Stimulated activated memory B cell treated with anti-CD40 and anti-IgM and Interleukin-4, amounts not matched to agents 10 μg/mL and 1 μg/mL and 100 μg/mL, for 72 hours (primary cell): Measurements from ENCODE around the gene ATXN2.
A peak's percentile ranks its signal among the peaks of the same experiment; 100 is the strongest.

Source experiments
- ATAC-seq: fragments of 150-1000 bp; cut with Tn5 transposase; 2 replicates; pipeline ENCODE4 v1.10.0; 2021
- H3K27ac Mint-ChIP-seq: one replicate; pipeline ENCODE4 v1.8.0; 2022; ENCODE audit warnings: mild to moderate bottlenecking, mixed read lengths
- H3K27me3 Mint-ChIP-seq: one replicate; pipeline ENCODE4 v1.8.0; 2022; ENCODE audit warnings: mixed read lengths
- H3K36me3 Mint-ChIP-seq: one replicate; pipeline ENCODE4 v1.8.0; 2022; ENCODE audit warnings: mixed read lengths
- H3K4me1 Mint-ChIP-seq: one replicate; pipeline ENCODE4 v1.8.0; 2022; ENCODE audit warnings: mixed read lengths
- H3K4me3 Mint-ChIP-seq: one replicate; pipeline ENCODE4 v1.8.0; 2022; ENCODE audit warnings: mild to moderate bottlenecking, moderate library complexity, mixed read lengths
- H3K9me3 Mint-ChIP-seq: one replicate; pipeline ENCODE4 v1.8.0; 2022; ENCODE audit warnings: mixed read lengths

Gene ATXN2

GRCh38 chr12:111445726-111446581, 153.2 kb downstream of the ATXN2 start:
- H3K27ac Mint-ChIP-seq: peak overlapping the region; percentile 88
- no peaks in the 10 kb centered on the region for H3K27me3 Mint-ChIP-seq
- peak overlapping the region; percentile 42 for H3K4me3 Mint-ChIP-seq
- H3K36me3 Mint-ChIP-seq: peaks cover 59% of the 10 kb centered on the region
- ATAC-seq: no peak
- peaks cover 92% of the 10 kb centered on the region for H3K4me1 Mint-ChIP-seq
- no peaks in the 10 kb centered on the region for H3K9me3 Mint-ChIP-seq

GRCh38 chr12:111444925-111445725, 154.0 kb downstream of the ATXN2 start:
- Mint-ChIP-seq H3K36me3 (peaks cover 58% of the 10 kb centered on the region), H3K27me3 (no peaks in the 10 kb centered on the region), H3K27ac (peak overlapping the region; percentile 88), H3K4me1 (peaks cover 95% of the 10 kb centered on the region), H3K4me3 (peak overlapping the region; percentile 42), H3K9me3 (no peaks in the 10 kb centered on the region)
- peak; percentile 97 for ATAC-seq

GRCh38 chr12:111444314-111444924, 154.7 kb downstream of the ATXN2 start:
- Mint-ChIP-seq H3K27ac (peak overlapping the region; percentile 88), H3K27me3 (no peaks in the 10 kb centered on the region), H3K36me3 (peaks cover 57% of the 10 kb centered on the region), H3K4me3 (peak overlapping the region; percentile 24), H3K4me1 (peaks cover 98% of the 10 kb centered on the region), H3K9me3 (no peaks in the 10 kb centered on the region)
- ATAC-seq: peak; percentile 64

GRCh38 chr12:111443586-111443985, 155.5 kb downstream of the ATXN2 start:
- no peaks in the 10 kb centered on the region for H3K9me3 Mint-ChIP-seq
- no peak overlapping the region for H3K4me3 Mint-ChIP-seq
- ATAC-seq: no peak
- no peaks in the 10 kb centered on the region for H3K27me3 Mint-ChIP-seq
- H3K4me1 Mint-ChIP-seq: peaks cover 98% of the 10 kb centered on the region
- peaks cover 52% of the 10 kb centered on the region for H3K36me3 Mint-ChIP-seq
- H3K27ac Mint-ChIP-seq: peak overlapping the region; percentile 88

GRCh38 chr12:111443086-111443485, 156.0 kb downstream of the ATXN2 start:
- H3K27ac Mint-ChIP-seq: peak overlapping the region; percentile 88
- H3K4me3 Mint-ChIP-seq: no peak overlapping the region
- peaks cover 50% of the 10 kb centered on the region for H3K36me3 Mint-ChIP-seq
- no peaks in the 10 kb centered on the region for H3K9me3 Mint-ChIP-seq
- H3K27me3 Mint-ChIP-seq: no peaks in the 10 kb centered on the region
- no peak for ATAC-seq
- peaks cover 98% of the 10 kb centered on the region for H3K4me1 Mint-ChIP-seq

GRCh38 chr12:111442301-111443045, 156.6 kb downstream of the ATXN2 start:
- Mint-ChIP-seq H3K9me3 (no peaks in the 10 kb centered on the region), H3K27me3 (no peaks in the 10 kb centered on the region), H3K4me1 (peaks cover 98% of the 10 kb centered on the region), H3K36me3 (peaks cover 45% of the 10 kb centered on the region), H3K4me3 (no peak overlapping the region), H3K27ac (peak overlapping the region; percentile 88)
- no peak for ATAC-seq

GRCh38 chr12:111441107-111441928, 157.8 kb downstream of the ATXN2 start:
- H3K36me3 Mint-ChIP-seq: peaks cover 44% of the 10 kb centered on the region
- H3K27ac Mint-ChIP-seq: peak overlapping the region; percentile 88
- H3K9me3 Mint-ChIP-seq: no peaks in the 10 kb centered on the region
- H3K4me3 Mint-ChIP-seq: no peak overlapping the region
- ATAC-seq: no peak
- peaks cover 99% of the 10 kb centered on the region for H3K4me1 Mint-ChIP-seq
- H3K27me3 Mint-ChIP-seq: no peaks in the 10 kb centered on the region

GRCh38 chr12:111440631-111441030, 158.5 kb downstream of the ATXN2 start:
- H3K4me1 Mint-ChIP-seq: peaks cover 99% of the 10 kb centered on the region
- H3K27ac Mint-ChIP-seq: peak overlapping the region; percentile 35
- H3K4me3 Mint-ChIP-seq: no peak overlapping the region
- H3K9me3 Mint-ChIP-seq: no peaks in the 10 kb centered on the region
- H3K27me3 Mint-ChIP-seq: no peaks in the 10 kb centered on the region
- ATAC-seq: no peak
- peaks cover 48% of the 10 kb centered on the region for H3K36me3 Mint-ChIP-seq

- peak overlapping the region; percentile 35 for H3K27ac Mint-ChIP-seq
- no peaks in the 10 kb centered on the region for H3K9me3 Mint-ChIP-seq
- peaks cover 50% of the 10 kb centered on the region for H3K36me3 Mint-ChIP-seq
- peaks cover 99% of the 10 kb centered on the region for H3K4me1 Mint-ChIP-seq
- H3K4me3 Mint-ChIP-seq: no peak overlapping the region
- ATAC-seq: no peak
- H3K27me3 Mint-ChIP-seq: no peaks in the 10 kb centered on the region
Measured at GRCh38 chr12:111440152-111440551, 159.0 kb downstream of the ATXN2 start.

GRCh38 chr12:111439657-111440151, 159.4 kb downstream of the ATXN2 start:
- peaks cover 50% of the 10 kb centered on the region for H3K36me3 Mint-ChIP-seq

GRCh38 chr12:111438481-111438880, 160.6 kb downstream of the ATXN2 start:
- H3K27me3 Mint-ChIP-seq: no peaks in the 10 kb centered on the region
- H3K4me3 Mint-ChIP-seq: peak overlapping the region; percentile 66
- peaks cover 98% of the 10 kb centered on the region for H3K4me1 Mint-ChIP-seq
- H3K9me3 Mint-ChIP-seq: no peaks in the 10 kb centered on the region
- H3K27ac Mint-ChIP-seq: peak overlapping the region; percentile 81
- ATAC-seq: peak; percentile 13
- H3K36me3 Mint-ChIP-seq: peaks cover 48% of the 10 kb centered on the region

More at GRCh38 chr12:111439657-111440151, 159.4 kb downstream of the ATXN2 start:
- no peak overlapping the region for H3K4me3 Mint-ChIP-seq
- H3K27me3 Mint-ChIP-seq: no peaks in the 10 kb centered on the region
- no peaks in the 10 kb centered on the region for H3K9me3 Mint-ChIP-seq
- H3K4me1 Mint-ChIP-seq: peaks cover 99% of the 10 kb centered on the region
- peak overlapping the region; percentile 35 for H3K27ac Mint-ChIP-seq
- no peak for ATAC-seq

GRCh38 chr12:111437816-111438454, 161.2 kb downstream of the ATXN2 start:
- H3K27me3 Mint-ChIP-seq: no peaks in the 10 kb centered on the region
- peak overlapping the region; percentile 66 for H3K4me3 Mint-ChIP-seq
- peak overlapping the region; percentile 81 for H3K27ac Mint-ChIP-seq
- H3K4me1 Mint-ChIP-seq: peaks cover 98% of the 10 kb centered on the region
- ATAC-seq: no peak
- no peaks in the 10 kb centered on the region for H3K9me3 Mint-ChIP-seq
- peaks cover 43% of the 10 kb centered on the region for H3K36me3 Mint-ChIP-seq

GRCh38 chr12:111436811-111437210, 162.3 kb downstream of the ATXN2 start:
- H3K9me3 Mint-ChIP-seq: no peaks in the 10 kb centered on the region
- ATAC-seq: no peak
- peaks cover 98% of the 10 kb centered on the region for H3K4me1 Mint-ChIP-seq
- no peak overlapping the region for H3K4me3 Mint-ChIP-seq
- H3K36me3 Mint-ChIP-seq: peaks cover 45% of the 10 kb centered on the region
- peak overlapping the region; percentile 81 for H3K27ac Mint-ChIP-seq
- no peaks in the 10 kb centered on the region for H3K27me3 Mint-ChIP-seq
